Fibroblast of lung (primary cell): ENCODE measurements around the gene INPP5A. TPM values are rescaled to one million over a fixed set of nuclear protein-coding genes. Genes with fewer than 3 reads are reported as not detected.
"Not testable (repeated sequence)": the region's sequence is repeated elsewhere in the genome, so short reads cannot be mapped to it uniquely, and the experiment has no call there.

Experiments used
- DNase-seq, 2 donors: peaks; one replicate each; pipeline versions ENCODE4 v3.0.0 to v3.0.0-alpha.2; 2010; ENCODE audit warnings: low read depth in 2 of 2
- H2AFZ ChIP-seq: 2 replicates; pipeline ENCODE4 v1.5.1; 2012; ENCODE audit warnings: low read length, control low read depth, inconsistent platforms
- H3K27ac ChIP-seq: 2 replicates; pipeline ENCODE4 v1.5.1; 2011; ENCODE audit warnings: low read length, control low read depth; ENCODE audit not compliant: insufficient read depth
- H3K27me3 ChIP-seq: 2 replicates; pipeline ENCODE4 v1.5.1; 2011; ENCODE audit warnings: mild to moderate bottlenecking, low read length; ENCODE audit not compliant: control insufficient read depth, insufficient read depth
- H3K36me3 ChIP-seq: 2 replicates; pipeline ENCODE4 v1.5.1; 2011; ENCODE audit warnings: low read length; ENCODE audit not compliant: control insufficient read depth, insufficient read depth
- H3K4me1 ChIP-seq: 2 replicates; pipeline ENCODE4 v1.5.1; 2011; ENCODE audit warnings: low read length; ENCODE audit not compliant: control insufficient read depth, insufficient read depth; ENCODE audit errors: extremely low read depth
- H3K4me2 ChIP-seq: 2 replicates; pipeline ENCODE4 v1.5.1; 2011; ENCODE audit warnings: low read length, control low read depth; ENCODE audit not compliant: insufficient read depth; ENCODE audit errors: extremely low read depth
- H3K4me3 ChIP-seq, 4 experiments: fragments of 200-600 bp in 1 of 4; sonication (generic) in 1 of 4; replicated peaks in 1 of 4; 2 replicates each; pipeline ENCODE4 v1.5.1; 2011 to 2016; ENCODE audit warnings: low read length in 4 of 4, low read depth in 3 of 4, mild to moderate bottlenecking in 3 of 4, control low read depth in 2 of 4, inconsistent platforms in 1 of 4, mixed read lengths in 1 of 4; ENCODE audit not compliant: insufficient read depth in 1 of 4; ENCODE audit errors: control extremely low read depth in 1 of 4
- H3K79me2 ChIP-seq: 2 replicates; pipeline ENCODE4 v1.5.1; 2012; ENCODE audit warnings: mild to moderate bottlenecking, low read length, inconsistent platforms; ENCODE audit not compliant: control insufficient read depth, insufficient read depth
- H3K9ac ChIP-seq: 2 replicates; pipeline ENCODE4 v1.5.1; 2011; ENCODE audit warnings: mild to moderate bottlenecking, low read length, control low read depth; ENCODE audit not compliant: insufficient read depth
- H3K9me3 ChIP-seq: 2 replicates; pipeline ENCODE4 v1.5.1; 2012; ENCODE audit warnings: low read depth, low read length; ENCODE audit not compliant: control insufficient read depth, insufficient read depth
- H4K20me1 ChIP-seq: 2 replicates; pipeline ENCODE4 v1.5.1; 2011; ENCODE audit warnings: low read length; ENCODE audit not compliant: control insufficient read depth, insufficient read depth; ENCODE audit errors: extremely low read depth
- EZH2 ChIP-seq: IDR thresholded peaks from 2 replicates; pipeline ENCODE4 v1.5.1; 2012; ENCODE audit warnings: low read length, control low read depth, mild to moderate bottlenecking; ENCODE audit errors: missing control alignments
- polyA plus RNA-seq, 2 donors: library from polyadenylated mRNA; depleted of rRNA in 1 of 2; stranded (reverse) in 1 of 2; unstranded in 1 of 2; fragments of >200 nt; gene quantifications; 2 replicates each; pipeline ENCODE4 v1.2.1, GENCODE V29; 2011 to 2012; ENCODE audit warnings: missing spikeins in 1 of 2
- total RNA-seq: library from RNA; depleted of rRNA; stranded (reverse); fragments of >200 nt; gene quantifications from 2 replicates; pipeline ENCODE4 v1.2.1, GENCODE V29; 2014
- TF ChIP-seq, protein P1 (sequence below), 2 donors: IDR thresholded peaks in 1 of 2; conservative IDR thresholded peaks in 1 of 2; 1 replicate in 1 of 2; 2 replicates in 1 of 2; pipeline ENCODE4 v1.5.1; 2011 to 2012; ENCODE audit warnings: low read length in 2 of 2, control low read depth in 1 of 2, inconsistent platforms in 1 of 2, low read depth in 1 of 2, mild to moderate bottlenecking in 1 of 2

Gene INPP5A
- total and polyA plus RNA-seq, 2 donors (not counting 1 experiment from before 2014, with no cell fraction given) = 24.6 to 39.9 TPM

GRCh38 chr10:132789659-132790148, 252.1 kb downstream of the INPP5A start:
- Histone ChIP-seq H3K4me1 (no peaks in the 10 kb centered on the region), H3K9me3 (no peaks in the 10 kb centered on the region), H3K27me3 (peaks cover 28% of the 10 kb centered on the region), H3K79me2 (no peaks in the 10 kb centered on the region), H3K4me3 (no peak overlapping the region), H3K9ac (no peak overlapping the region), H3K4me2 (no peak overlapping the region), H3K27ac (no peak overlapping the region), H2AFZ (no peak overlapping the region), H3K36me3 (no peaks in the 10 kb centered on the region), H4K20me1 (no peaks in the 10 kb centered on the region)
- no peak for DNase-seq
- no peak for TF ChIP-seq EZH2
- TF ChIP-seq, protein P1, sequence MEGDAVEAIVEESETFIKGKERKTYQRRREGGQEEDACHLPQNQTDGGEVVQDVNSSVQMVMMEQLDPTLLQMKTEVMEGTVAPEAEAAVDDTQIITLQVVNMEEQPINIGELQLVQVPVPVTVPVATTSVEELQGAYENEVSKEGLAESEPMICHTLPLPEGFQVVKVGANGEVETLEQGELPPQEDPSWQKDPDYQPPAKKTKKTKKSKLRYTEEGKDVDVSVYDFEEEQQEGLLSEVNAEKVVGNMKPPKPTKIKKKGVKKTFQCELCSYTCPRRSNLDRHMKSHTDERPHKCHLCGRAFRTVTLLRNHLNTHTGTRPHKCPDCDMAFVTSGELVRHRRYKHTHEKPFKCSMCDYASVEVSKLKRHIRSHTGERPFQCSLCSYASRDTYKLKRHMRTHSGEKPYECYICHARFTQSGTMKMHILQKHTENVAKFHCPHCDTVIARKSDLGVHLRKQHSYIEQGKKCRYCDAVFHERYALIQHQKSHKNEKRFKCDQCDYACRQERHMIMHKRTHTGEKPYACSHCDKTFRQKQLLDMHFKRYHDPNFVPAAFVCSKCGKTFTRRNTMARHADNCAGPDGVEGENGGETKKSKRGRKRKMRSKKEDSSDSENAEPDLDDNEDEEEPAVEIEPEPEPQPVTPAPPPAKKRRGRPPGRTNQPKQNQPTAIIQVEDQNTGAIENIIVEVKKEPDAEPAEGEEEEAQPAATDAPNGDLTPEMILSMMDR (conservative IDR thresholded peaks at IDR 0.05 in 1 of 2, IDR thresholded peaks at IDR 0.05 in 1 of 2; ENCODE audit: low read depth in 1 of 2, low read length in 2 of 2) = no peak

DNA sequence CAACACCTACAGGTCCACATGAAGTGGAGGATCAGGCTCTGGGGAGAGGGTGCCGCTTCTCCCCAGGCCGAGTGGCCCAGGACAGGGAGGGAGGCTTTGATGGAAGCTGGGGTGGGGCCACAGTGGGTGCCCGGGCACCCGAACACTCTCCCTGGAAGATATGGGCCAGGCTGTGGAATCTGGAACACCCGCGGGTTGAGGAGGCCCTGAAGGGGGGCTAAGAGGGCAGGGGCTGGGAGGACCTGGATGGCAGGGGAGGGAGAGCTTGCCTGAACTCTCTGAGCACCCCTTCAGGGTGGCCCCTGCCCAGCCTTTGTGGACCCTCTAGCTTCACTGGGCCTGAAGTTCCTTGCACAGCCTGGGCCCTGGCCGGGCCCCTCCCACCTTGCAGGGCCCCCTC, 252.9 kb downstream of the INPP5A start:
- Histone ChIP-seq H3K27ac (no peak overlapping the region), H3K4me1 (no peaks in the 10 kb centered on the region), H3K9ac (no peak overlapping the region), H3K4me2 (no peak overlapping the region), H3K27me3 (peaks cover 23% of the 10 kb centered on the region), H4K20me1 (no peaks in the 10 kb centered on the region), H3K79me2 (no peaks in the 10 kb centered on the region), H3K4me3 (no peak overlapping the region), H2AFZ (no peak overlapping the region), H3K9me3 (no peaks in the 10 kb centered on the region), H3K36me3 (no peaks in the 10 kb centered on the region)
- DNase-seq = no peak
- no peak for TF ChIP-seq EZH2
- TF ChIP-seq, protein P1 (conservative IDR thresholded peaks at IDR 0.05 in 1 of 2, IDR thresholded peaks at IDR 0.05 in 1 of 2; ENCODE audit: low read depth in 1 of 2, low read length in 2 of 2) = no peak

DNA sequence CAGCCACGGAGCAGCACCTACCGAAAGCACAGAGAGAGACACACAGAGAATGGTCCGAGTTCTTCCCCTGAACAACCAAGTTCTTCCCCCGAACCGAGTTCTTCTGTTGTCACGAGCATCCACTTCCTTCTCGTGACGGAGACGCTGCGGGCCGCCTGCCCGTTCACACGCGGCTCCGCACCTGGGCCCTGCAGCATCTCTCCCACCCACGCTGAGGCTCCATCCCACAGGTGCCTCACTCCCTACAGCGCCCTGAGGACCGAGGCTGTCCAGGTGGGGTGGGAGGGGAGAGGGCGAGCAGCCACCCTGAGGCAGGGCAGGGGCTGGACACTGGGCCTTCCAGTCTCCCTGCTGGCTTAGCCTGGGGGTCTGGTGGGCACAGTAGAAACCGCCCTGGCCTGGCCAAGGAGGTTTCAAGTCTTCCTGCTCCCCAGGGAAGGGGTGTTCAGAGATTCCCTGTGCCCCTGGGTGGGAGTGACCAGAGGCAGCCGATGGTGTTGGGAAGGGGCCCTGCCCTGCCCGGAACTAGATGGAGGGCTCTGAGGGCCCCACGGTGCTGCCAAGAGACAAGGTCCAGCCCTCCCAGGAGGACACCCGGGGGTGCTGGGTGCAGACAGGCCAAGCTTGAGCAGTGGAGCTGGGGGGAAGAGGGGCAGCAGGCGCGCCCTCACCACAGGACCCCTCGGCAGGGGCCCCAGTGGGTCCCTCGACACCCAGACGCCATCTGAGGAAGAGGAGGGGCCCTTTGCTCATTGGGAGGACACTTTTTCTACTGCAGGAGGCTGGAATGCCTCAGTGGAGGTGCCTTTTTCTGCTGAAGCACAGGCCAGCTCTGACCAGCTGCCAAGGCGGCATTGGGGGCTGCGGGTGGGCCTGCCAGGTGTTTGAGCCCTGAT, 253.6 kb downstream of the INPP5A start:
- no peaks in the 10 kb centered on the region for H3K9me3 ChIP-seq
- H3K79me2 ChIP-seq = no peaks in the 10 kb centered on the region
- no peaks in the 10 kb centered on the region for H3K4me1 ChIP-seq
- H3K9ac ChIP-seq = no peak overlapping the region
- TF ChIP-seq EZH2 = no peak
- TF ChIP-seq, protein P1 (conservative IDR thresholded peaks at IDR 0.05 in 1 of 2, IDR thresholded peaks at IDR 0.05 in 1 of 2; ENCODE audit: low read depth in 1 of 2, low read length in 2 of 2) = no peak
- no peak overlapping the region for H3K4me3 ChIP-seq
- DNase-seq = no peak
- no peak overlapping the region for H3K4me2 ChIP-seq
- no peak overlapping the region for H3K27ac ChIP-seq
- no peak overlapping the region for H2AFZ ChIP-seq
- peaks cover 23% of the 10 kb centered on the region for H3K27me3 ChIP-seq
- H3K36me3 ChIP-seq = no peaks in the 10 kb centered on the region
- H4K20me1 ChIP-seq = no peaks in the 10 kb centered on the region

DNA sequence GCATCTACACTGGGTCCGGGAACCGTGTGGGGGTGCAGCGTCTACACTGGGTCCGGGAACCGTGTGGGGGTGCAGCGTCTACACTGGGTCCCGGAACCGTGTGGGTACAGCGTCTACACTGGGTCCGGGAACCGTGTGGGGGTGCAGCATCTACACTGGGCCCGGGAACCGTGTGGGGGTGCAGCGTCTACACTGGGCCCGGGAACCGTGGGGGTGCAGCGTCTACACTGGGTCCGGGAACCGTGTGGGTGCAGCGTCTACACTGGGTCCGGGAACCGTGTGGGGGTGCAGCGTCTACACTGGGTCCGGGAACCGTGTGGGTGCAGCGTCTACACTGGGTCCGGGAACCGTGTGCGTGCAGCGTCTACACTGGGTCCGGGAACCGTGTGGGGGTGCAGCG, 254.5 kb downstream of the INPP5A start:
- H3K27ac ChIP-seq, H3K4me3 ChIP-seq, H3K79me2 ChIP-seq, H3K9me3 ChIP-seq, H3K36me3 ChIP-seq, H3K4me2 ChIP-seq, H3K4me1 ChIP-seq, H2AFZ ChIP-seq, DNase-seq, H4K20me1 ChIP-seq, H3K9ac ChIP-seq: not testable (repeated sequence)
- H3K27me3 ChIP-seq = peaks cover 15% of the 10 kb centered on the region
